Astrocyte of the hippocampus (primary cell): ENCODE results near the gene CYP4F22.

Experiments used
- DNase-seq: peaks from one replicate; pipeline ENCODE4 v3.0.0; 2011; ENCODE audit warnings: low read depth, low spot score

CYP4F22 gene

GRCh38 chr19:15534957-15535864 lies 26.9 kb downstream of the CYP4F22 start:
- no peak for DNase-seq

- DNase-seq: no peak
Observed at GRCh38 chr19:15536350-15536749, 28.0 kb downstream of the CYP4F22 start.

GRCh38 chr19:15538774-15539173 lies 30.4 kb downstream of the CYP4F22 start:
- no peak for DNase-seq

- no peak for DNase-seq
Observed at GRCh38 chr19:15539638-15540037, 31.3 kb downstream of the CYP4F22 start.

- DNase-seq: no peak
Observed at GRCh38 chr19:15540435-15540834, 32.1 kb downstream of the CYP4F22 start.

GRCh38 chr19:15544283-15544682 lies 36.0 kb downstream of the CYP4F22 start:
- no peak for DNase-seq

- no peak for DNase-seq
Observed at GRCh38 chr19:15544970-15545369, 36.6 kb downstream of the CYP4F22 start.

GRCh38 chr19:15548648-15549047 lies 40.3 kb downstream of the CYP4F22 start:
- no peak for DNase-seq

GRCh38 chr19:15549581-15549980 lies 41.3 kb downstream of the CYP4F22 start:
- no peak for DNase-seq

- no peak for DNase-seq
Observed at GRCh38 chr19:15550273-15550672, 41.9 kb downstream of the CYP4F22 start.

GRCh38 chr19:15550929-15551292 lies 42.6 kb downstream of the CYP4F22 start:
- no peak for DNase-seq

- DNase-seq: no peak
Observed at GRCh38 chr19:15551293-15552004, 43.1 kb downstream of the CYP4F22 start.

- no peak for DNase-seq
Observed at GRCh38 chr19:15555021-15555420, 46.7 kb downstream of the CYP4F22 start.

GRCh38 chr19:15555759-15556633 lies 47.7 kb downstream of the CYP4F22 start:
- DNase-seq: peak; percentile 90

GRCh38 chr19:15556634-15557181 lies 48.4 kb downstream of the CYP4F22 start:
- no peak for DNase-seq

- no peak for DNase-seq
Observed at GRCh38 chr19:15557223-15557622, 48.9 kb downstream of the CYP4F22 start.

- DNase-seq: no peak
Observed at GRCh38 chr19:15562145-15562544, 53.8 kb downstream of the CYP4F22 start.

GRCh38 chr19:15562861-15563260 lies 54.5 kb downstream of the CYP4F22 start:
- no peak for DNase-seq

- DNase-seq: peak; percentile 9
Observed at GRCh38 chr19:15563325-15563794, 55.0 kb downstream of the CYP4F22 start.

- no peak for DNase-seq
Observed at GRCh38 chr19:15563931-15564330, 55.6 kb downstream of the CYP4F22 start.

- no peak for DNase-seq
Observed at GRCh38 chr19:15564534-15565168, 56.3 kb downstream of the CYP4F22 start.
